ENCODE data around the gene CSNK1G3.

Gene CSNK1G3

GRCh38 chr5:123503299-123503698 is 8.7 kb upstream of the CSNK1G3 start:
- Histone ChIP-seq H3K4me3 (ENCODE audit: low read depth, low read length, poor library complexity, severe bottlenecking) (no peak overlapping the region), H2AFZ (ENCODE audit: low read length) (no peak overlapping the region), H3K27ac (ENCODE audit: low read depth, low read length, poor library complexity, severe bottlenecking) (no peak overlapping the region), H3K36me3 (ENCODE audit: insufficient read depth, low read length) (no peaks in the 10 kb centered on the region), H3K9me2 (ENCODE audit: low read depth, low read length) (no peaks in the 10 kb centered on the region), H3K4me2 (ENCODE audit: low read length) (no peak overlapping the region), H3K79me2 (ENCODE audit: insufficient read depth, low read length) (no peaks in the 10 kb centered on the region), H3F3A (ENCODE audit: insufficient read depth, low read length) (no peaks in the 10 kb centered on the region), H3K4me1 (ENCODE audit: insufficient read depth, low read length, severe bottlenecking) (no peaks in the 10 kb centered on the region), H3K9ac (ENCODE audit: low read length) (no peak overlapping the region), H3K27me3 (ENCODE audit: insufficient read depth, low read length) (no peaks in the 10 kb centered on the region), H4K20me1 (ENCODE audit: insufficient read depth, low read length) (no peaks in the 10 kb centered on the region), H3K9me3 (ENCODE audit: low read length) (no peaks in the 10 kb centered on the region)
- TF ChIP-seq CTCF (IDR thresholded peaks at IDR 0.05; ENCODE audit: low read length) (no peak), EZH2 (IDR thresholded peaks at IDR 0.05; ENCODE audit: borderline replicate concordance, low read length) (no peak)

GRCh38 chr5:123505633-123506032 is 6.3 kb upstream of the CSNK1G3 start:
- Histone ChIP-seq H3K9me2 (ENCODE audit: low read depth, low read length) (no peaks in the 10 kb centered on the region), H3K79me2 (ENCODE audit: insufficient read depth, low read length) (no peaks in the 10 kb centered on the region), H3K27ac (ENCODE audit: low read depth, low read length, poor library complexity, severe bottlenecking) (no peak overlapping the region), H3F3A (ENCODE audit: insufficient read depth, low read length) (no peaks in the 10 kb centered on the region), H3K36me3 (ENCODE audit: insufficient read depth, low read length) (no peaks in the 10 kb centered on the region), H3K4me2 (ENCODE audit: low read length) (no peak overlapping the region), H3K4me3 (ENCODE audit: low read depth, low read length, poor library complexity, severe bottlenecking) (no peak overlapping the region), H3K4me1 (ENCODE audit: insufficient read depth, low read length, severe bottlenecking) (no peaks in the 10 kb centered on the region), H4K20me1 (ENCODE audit: insufficient read depth, low read length) (no peaks in the 10 kb centered on the region), H3K27me3 (ENCODE audit: insufficient read depth, low read length) (no peaks in the 10 kb centered on the region), H3K9me3 (ENCODE audit: low read length) (no peaks in the 10 kb centered on the region), H3K9ac (ENCODE audit: low read length) (no peak overlapping the region), H2AFZ (ENCODE audit: low read length) (no peak overlapping the region)
- TF ChIP-seq EZH2 (IDR thresholded peaks at IDR 0.05; ENCODE audit: borderline replicate concordance, low read length) (no peak), CTCF (IDR thresholded peaks at IDR 0.05; ENCODE audit: low read length) (no peak)

- H2AFZ ChIP-seq (ENCODE audit: low read length) = no peak overlapping the region
- no peaks in the 10 kb centered on the region for H3K27me3 ChIP-seq (ENCODE audit: insufficient read depth, low read length)
- H3K9me3 ChIP-seq (ENCODE audit: low read length) = no peaks in the 10 kb centered on the region
- no peak overlapping the region for H3K4me3 ChIP-seq (ENCODE audit: low read depth, low read length, poor library complexity, severe bottlenecking)
- H3K79me2 ChIP-seq (ENCODE audit: insufficient read depth, low read length) = peaks cover 8% of the 10 kb centered on the region
- no peaks in the 10 kb centered on the region for H3K36me3 ChIP-seq (ENCODE audit: insufficient read depth, low read length)
- H3K9ac ChIP-seq (ENCODE audit: low read length) = no peak overlapping the region
- TF ChIP-seq CTCF (IDR thresholded peaks at IDR 0.05; ENCODE audit: low read length) = no peak
- TF ChIP-seq EZH2 (IDR thresholded peaks at IDR 0.05; ENCODE audit: borderline replicate concordance, low read length) = no peak
- no peaks in the 10 kb centered on the region for H4K20me1 ChIP-seq (ENCODE audit: insufficient read depth, low read length)
- no peaks in the 10 kb centered on the region for H3K9me2 ChIP-seq (ENCODE audit: low read depth, low read length)
- H3K27ac ChIP-seq (ENCODE audit: low read depth, low read length, poor library complexity, severe bottlenecking) = no peak overlapping the region
- no peaks in the 10 kb centered on the region for H3F3A ChIP-seq (ENCODE audit: insufficient read depth, low read length)
- peaks cover 11% of the 10 kb centered on the region for H3K4me1 ChIP-seq (ENCODE audit: insufficient read depth, low read length, severe bottlenecking)
- H3K4me2 ChIP-seq (ENCODE audit: low read length) = no peak overlapping the region
Observed at GRCh38 chr5:123508441-123508840, 3.5 kb upstream of the CSNK1G3 start.
